Astrocyte (in vitro differentiated cells and primary cell): ENCODE data around the gene NFKB1.

Source experiments
- CTCF ChIP-seq: IDR thresholded peaks from 2 replicates; pipeline ENCODE4 v1.5.1; 2011; ENCODE audit warnings: low read depth, mild to moderate bottlenecking, inconsistent platforms, low read length, moderate library complexity; ENCODE audit not compliant: insufficient read depth
- EZH2 ChIP-seq: IDR thresholded peaks from 2 replicates; pipeline ENCODE4 v1.6.1; 2012; ENCODE audit warnings: mild to moderate bottlenecking, low read length, inconsistent platforms; ENCODE audit not compliant: insufficient read depth

GRCh38 chr4:102606261-102606660 is 105.1 kb downstream of the NFKB1 start:
- no peak for TF ChIP-seq CTCF
- TF ChIP-seq EZH2 = no peak
